OCI-LY7 (cell line): ENCODE results near the gene GFPT1. TPM values are rescaled to one million over a fixed set of nuclear protein-coding genes. Genes with fewer than 3 reads are reported as not detected.

ENCODE experiments used
- BruUV-seq: library from RNA; stranded (reverse); fragments of 400-500 nt; replicated peaks from 2 replicates; lab custom pipeline; 2021; lab: Mats Ljungman, UMichigan
- CTCF ChIA-PET: fragments of 300-600 bp; sonication (Branson Sonifier 250); formaldehyde crosslinking; loops from one replicate; lab custom pipeline; 2022; ENCODE audit warnings: antibody characterized with exemption; ENCODE audit not compliant: unreplicated experiment; lab: Charles Lee
- POLR2A ChIA-PET: fragments of 300-600 bp; sonication (Branson Sonifier 250); formaldehyde crosslinking; loops from one replicate; lab custom pipeline; 2022; ENCODE audit warnings: antibody characterized with exemption; lab: Charles Lee
- DNase-seq: peaks from one replicate; pipeline ENCODE4 v3.0.0-alpha.2; 2015; ENCODE audit warnings: low spot score
- H2AFZ ChIP-seq: fragments of 200-600 bp; sonication (generic), shearing (Covaris generic); 2 replicates; pipeline ENCODE4 v1.6.1; 2014; ENCODE audit warnings: mild to moderate bottlenecking, antibody characterized with exemption, low read length, moderate library complexity
- H3K27ac ChIP-seq: fragments of 200-600 bp; sonication (generic); 2 replicates; pipeline ENCODE4 v1.5.1; 2014; ENCODE audit warnings: mixed run types, low read depth, mild to moderate bottlenecking, moderate library complexity, low read length, inconsistent platforms; ENCODE audit not compliant: poor library complexity, severe bottlenecking
- H3K36me3 ChIP-seq: fragments of 200-600 bp; sonication (generic); 2 replicates; pipeline ENCODE4 v1.6.1; 2014; ENCODE audit warnings: mild to moderate bottlenecking, antibody characterized with exemption, low read length, moderate library complexity, mixed read lengths; ENCODE audit not compliant: insufficient read depth
- H3K4me1 ChIP-seq: fragments of 200-600 bp; sonication (generic); 2 replicates; pipeline ENCODE4 v1.5.1; 2014; ENCODE audit warnings: mild to moderate bottlenecking, low read length; ENCODE audit not compliant: insufficient read depth, poor library complexity, severe bottlenecking
- H3K4me2 ChIP-seq: fragments of 200-600 bp; sonication (generic); 2 replicates; pipeline ENCODE4 v1.6.1; 2014; ENCODE audit warnings: mild to moderate bottlenecking, low read length
- H3K4me3 ChIP-seq: fragments of 200-600 bp; sonication (generic); 2 replicates; pipeline ENCODE4 v1.5.1; 2014; ENCODE audit warnings: mild to moderate bottlenecking, low read depth, low read length; ENCODE audit not compliant: poor library complexity, severe bottlenecking
- H3K79me2 ChIP-seq: fragments of 200-600 bp; sonication (generic); 2 replicates; pipeline ENCODE4 v1.6.1; 2016; ENCODE audit warnings: low read depth, mild to moderate bottlenecking, low read length, moderate library complexity, mixed read lengths; ENCODE audit not compliant: insufficient read depth
- H3K9me2 ChIP-seq: fragments of 200-600 bp; sonication (generic); 2 replicates; pipeline ENCODE4 v1.6.1; 2016; ENCODE audit warnings: mild to moderate bottlenecking, low read length, mixed read lengths; ENCODE audit not compliant: insufficient read depth
- H3K9me3 ChIP-seq: fragments of 200-600 bp; sonication (generic); 2 replicates; pipeline ENCODE4 v1.6.1; 2014; ENCODE audit warnings: mild to moderate bottlenecking, mixed run types, low read length, mixed read lengths
- H4K20me1 ChIP-seq: fragments of 200-600 bp; sonication (generic); 2 replicates; pipeline ENCODE4 v1.6.1; 2014; ENCODE audit warnings: mild to moderate bottlenecking, antibody characterized with exemption, low read length, moderate library complexity, mixed read lengths; ENCODE audit not compliant: insufficient read depth
- EZH2phosphoT487 ChIP-seq: fragments of 200-600 bp; sonication (generic); IDR thresholded peaks from 2 replicates; pipeline ENCODE4 v1.6.1; 2018; ENCODE audit warnings: low read depth, borderline replicate concordance, mild to moderate bottlenecking, mixed run types, antibody characterized with exemption, low read length, moderate library complexity, mixed read lengths
- intact Hi-C: fragments of 100-400 bp; cut with micrococcal nuclease; formaldehyde crosslinking; loops from one replicate; pipeline ENCODE4 v1.10.0; 2022; ENCODE audit not compliant: unreplicated experiment
- total RNA-seq, 2 experiments: library from RNA; depleted of rRNA in 1 of 2; stranded (reverse); fragments of >200 nt in 1 of 2; shearing (Covaris generic) in 1 of 2; gene quantifications; 2 replicates each; pipeline ENCODE4 v1.2.3, GENCODE V29; 2014 to 2022
- TF ChIP-seq, protein P1 (sequence below): fragments of 200-600 bp; sonication (generic); conservative IDR thresholded peaks from 2 replicates; pipeline ENCODE4 v1.5.1; 2014; ENCODE audit warnings: mild to moderate bottlenecking, antibody characterized with exemption, low read length, moderate library complexity, mixed read lengths

The GFPT1 gene
- total RNA-seq, 2 experiments from 2014 or later, result 11.0 to 31.2 TPM

DNA sequence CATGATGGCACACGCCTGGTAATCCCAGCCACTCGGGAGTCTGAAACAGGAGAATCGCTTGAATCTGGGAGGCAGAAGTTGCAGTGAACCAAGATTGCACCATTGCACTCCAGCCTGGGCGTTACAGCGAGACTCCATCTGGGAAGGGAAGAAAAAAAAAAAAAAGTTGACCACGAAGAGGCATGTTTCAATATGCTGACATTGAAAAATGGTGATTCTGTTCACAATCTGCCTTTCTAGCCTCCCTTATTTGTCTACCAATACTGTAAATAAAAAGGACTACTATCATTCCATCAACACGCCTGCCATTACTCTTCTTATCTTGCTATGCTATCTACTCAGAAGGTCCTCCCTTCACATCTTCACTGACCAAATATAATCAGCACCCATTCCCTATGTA is 18.4 kb downstream of the GFPT1 start:
- POLR2A ChIA-PET, result no interaction called here
- DNase-seq, result no peak
- intact Hi-C loops, result no loop called here
- Histone ChIP-seq H3K4me1 (no peaks in the 10 kb centered on the region), H3K79me2 (peaks cover under 1% of the 10 kb centered on the region; the same call in 1 of the 2 replicates), H3K4me2 (no peak overlapping the region), H4K20me1 (no peaks in the 10 kb centered on the region), H3K9me3 (no peaks in the 10 kb centered on the region), H3K27ac (no peak overlapping the region), H3K9me2 (no peaks in the 10 kb centered on the region), H2AFZ (no peak overlapping the region), H3K4me3 (no peak overlapping the region), H3K36me3 (peaks cover 77% of the 10 kb centered on the region)
- CTCF ChIA-PET, result no interaction called here
- BruUV-seq, result no TSS peak
- TF ChIP-seq EZH2phosphoT487, result no peak
- TF ChIP-seq, protein P1, sequence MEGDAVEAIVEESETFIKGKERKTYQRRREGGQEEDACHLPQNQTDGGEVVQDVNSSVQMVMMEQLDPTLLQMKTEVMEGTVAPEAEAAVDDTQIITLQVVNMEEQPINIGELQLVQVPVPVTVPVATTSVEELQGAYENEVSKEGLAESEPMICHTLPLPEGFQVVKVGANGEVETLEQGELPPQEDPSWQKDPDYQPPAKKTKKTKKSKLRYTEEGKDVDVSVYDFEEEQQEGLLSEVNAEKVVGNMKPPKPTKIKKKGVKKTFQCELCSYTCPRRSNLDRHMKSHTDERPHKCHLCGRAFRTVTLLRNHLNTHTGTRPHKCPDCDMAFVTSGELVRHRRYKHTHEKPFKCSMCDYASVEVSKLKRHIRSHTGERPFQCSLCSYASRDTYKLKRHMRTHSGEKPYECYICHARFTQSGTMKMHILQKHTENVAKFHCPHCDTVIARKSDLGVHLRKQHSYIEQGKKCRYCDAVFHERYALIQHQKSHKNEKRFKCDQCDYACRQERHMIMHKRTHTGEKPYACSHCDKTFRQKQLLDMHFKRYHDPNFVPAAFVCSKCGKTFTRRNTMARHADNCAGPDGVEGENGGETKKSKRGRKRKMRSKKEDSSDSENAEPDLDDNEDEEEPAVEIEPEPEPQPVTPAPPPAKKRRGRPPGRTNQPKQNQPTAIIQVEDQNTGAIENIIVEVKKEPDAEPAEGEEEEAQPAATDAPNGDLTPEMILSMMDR, result no peak

DNA sequence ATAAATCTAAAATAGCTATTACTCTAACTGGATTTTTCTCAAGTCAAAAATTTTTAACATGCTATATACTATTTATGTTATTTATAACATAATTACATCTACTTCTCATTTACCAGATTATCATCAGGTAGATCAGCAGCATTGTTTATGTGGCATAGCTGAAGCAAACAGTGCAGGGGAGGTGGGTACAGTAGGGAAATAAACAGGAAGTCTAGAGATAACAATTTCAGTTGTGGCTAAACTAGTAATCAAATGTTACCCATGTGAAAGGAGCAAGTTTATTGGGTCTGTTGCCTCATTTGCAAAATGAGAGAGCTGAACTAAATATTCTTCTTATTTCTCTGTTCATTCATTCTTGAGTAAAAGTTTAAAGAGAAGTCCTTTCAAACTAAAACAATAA is 27.7 kb downstream of the GFPT1 start:
- H3K27ac ChIP-seq, result no peak overlapping the region
- no peaks in the 10 kb centered on the region for H4K20me1 ChIP-seq
- H3K79me2 ChIP-seq, result no peaks in the 10 kb centered on the region
- BruUV-seq, result no TSS peak
- intact Hi-C loops, result no loop called here
- H3K4me1 ChIP-seq, result no peaks in the 10 kb centered on the region
- TF ChIP-seq EZH2phosphoT487, result no peak
- TF ChIP-seq, protein P1, result no peak
- no peak for DNase-seq
- peaks cover 88% of the 10 kb centered on the region for H3K36me3 ChIP-seq
- H3K4me3 ChIP-seq, result no peak overlapping the region
- no peak overlapping the region for H2AFZ ChIP-seq
- ChIA-PET POLR2A (no interaction called here), CTCF (no interaction called here)
- H3K9me2 ChIP-seq, result no peaks in the 10 kb centered on the region
- H3K9me3 ChIP-seq, result no peaks in the 10 kb centered on the region
- no peak overlapping the region for H3K4me2 ChIP-seq

DNA sequence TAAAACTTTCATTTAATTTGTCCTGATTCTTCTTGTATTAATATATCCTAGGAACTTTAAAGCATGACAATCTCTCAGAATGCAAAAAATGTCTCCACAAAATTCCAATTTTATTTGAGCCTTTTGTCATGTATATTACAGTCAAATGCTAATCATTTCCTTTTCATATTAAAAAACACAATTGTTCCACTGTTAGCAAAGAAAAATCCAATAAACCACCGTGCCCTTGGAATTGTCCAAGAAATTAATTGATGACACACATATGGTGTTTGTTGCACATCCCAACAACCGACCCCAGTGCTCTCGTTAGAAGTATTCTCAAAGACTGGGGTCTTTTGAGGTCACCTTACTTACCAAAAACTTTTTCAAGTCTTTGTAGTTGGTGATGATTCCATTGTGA is 28.1 kb downstream of the GFPT1 start:
- Histone ChIP-seq H3K27ac (no peak overlapping the region), H3K4me3 (no peak overlapping the region), H3K4me1 (no peaks in the 10 kb centered on the region), H3K36me3 (peaks cover 92% of the 10 kb centered on the region), H3K9me3 (no peaks in the 10 kb centered on the region), H4K20me1 (no peaks in the 10 kb centered on the region), H3K79me2 (no peaks in the 10 kb centered on the region), H2AFZ (no peak overlapping the region), H3K9me2 (no peaks in the 10 kb centered on the region), H3K4me2 (no peak overlapping the region)
- ChIA-PET POLR2A (no interaction called here), CTCF (no interaction called here)
- intact Hi-C loops, result no loop called here
- no TSS peak for BruUV-seq
- no peak for DNase-seq
- TF ChIP-seq EZH2phosphoT487, result no peak
- TF ChIP-seq, protein P1, result no peak
